Glutamatergic neuron (in vitro differentiated cells): ENCODE data around the gene CD99. TPM values are rescaled to one million over a fixed set of nuclear protein-coding genes. Genes with fewer than 3 reads are reported as not detected.
"Not testable (repeated sequence)": the region's sequence is repeated elsewhere in the genome, so short reads cannot be mapped to it uniquely, and the experiment has no call there.

Experiments
- DNase-seq: peaks from one replicate; pipeline ENCODE4 v3.0.0; 2022
- H3K27ac Mint-ChIP-seq: one replicate; pipeline ENCODE4 v1.8.0; 2020; ENCODE audit warnings: mild to moderate bottlenecking, mixed read lengths, inconsistent platforms; ENCODE audit not compliant: unreplicated experiment
- H3K27me3 Mint-ChIP-seq: one replicate; pipeline ENCODE4 v1.8.0; 2020; ENCODE audit warnings: mild to moderate bottlenecking, moderate library complexity, mixed read lengths, inconsistent platforms; ENCODE audit not compliant: unreplicated experiment
- H3K36me3 Mint-ChIP-seq: one replicate; pipeline ENCODE4 v1.8.0; 2020; ENCODE audit warnings: mild to moderate bottlenecking, mixed read lengths, inconsistent platforms; ENCODE audit not compliant: unreplicated experiment
- H3K4me1 Mint-ChIP-seq: one replicate; pipeline ENCODE4 v1.8.0; 2020; ENCODE audit warnings: mild to moderate bottlenecking, low read depth, mixed read lengths, inconsistent platforms; ENCODE audit not compliant: unreplicated experiment
- H3K4me3 Mint-ChIP-seq: one replicate; pipeline ENCODE4 v1.8.0; 2020; ENCODE audit warnings: mild to moderate bottlenecking, mixed read lengths, inconsistent platforms; ENCODE audit not compliant: unreplicated experiment
- H3K9me3 Mint-ChIP-seq: one replicate; pipeline ENCODE4 v1.8.0; 2020; ENCODE audit warnings: mild to moderate bottlenecking, moderate library complexity, mixed read lengths, inconsistent platforms; ENCODE audit not compliant: unreplicated experiment
- total RNA-seq: library from RNA; stranded (reverse); fragmentation: NEBNext Ultra II Directional; extraction: Animal tissue kit (Norgen Biotek cat#: 25700); gene quantifications from one replicate; pipeline ENCODE4 v1.2.1, GENCODE V29; 2021; ENCODE audit not compliant: unreplicated experiment
- TF ChIP-seq, protein P1 (sequence below): fragments of 200-600 bp; sonication (generic); IDR thresholded peaks from one replicate; pipeline ENCODE4 v1.5.0; 2021; ENCODE audit not compliant: partially characterized antibody, unreplicated experiment

CD99 gene
- total RNA-seq, 1 donor from 2014 or later: 31.2 TPM

DNA sequence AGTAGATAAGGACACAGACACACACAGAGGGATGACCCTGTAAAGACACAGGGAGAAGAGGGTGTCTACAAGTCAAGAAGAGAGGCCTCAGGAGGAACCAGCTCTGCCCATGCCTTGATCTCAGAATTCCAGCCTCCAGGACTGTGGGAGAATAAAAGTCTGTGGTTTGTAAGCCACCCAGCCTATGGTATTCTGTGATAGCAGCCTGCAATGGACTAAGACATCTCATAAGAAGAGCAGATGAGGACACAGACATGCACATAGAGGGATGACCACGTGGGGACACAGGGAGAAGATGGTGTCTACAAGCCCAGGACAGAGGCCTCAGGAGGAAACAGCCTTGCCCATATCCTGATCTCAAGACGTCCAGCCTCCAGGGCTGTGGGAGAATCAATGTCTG, 70.2 kb downstream of the CD99 start:
- Mint-ChIP-seq H3K36me3 (peaks cover 4% of the 10 kb centered on the region), H3K4me3 (no peak overlapping the region), H3K4me1 (no peaks in the 10 kb centered on the region), H3K27me3 (no peaks in the 10 kb centered on the region), H3K27ac (no peak overlapping the region), H3K9me3 (peaks cover 2% of the 10 kb centered on the region)
- TF ChIP-seq, protein P1, sequence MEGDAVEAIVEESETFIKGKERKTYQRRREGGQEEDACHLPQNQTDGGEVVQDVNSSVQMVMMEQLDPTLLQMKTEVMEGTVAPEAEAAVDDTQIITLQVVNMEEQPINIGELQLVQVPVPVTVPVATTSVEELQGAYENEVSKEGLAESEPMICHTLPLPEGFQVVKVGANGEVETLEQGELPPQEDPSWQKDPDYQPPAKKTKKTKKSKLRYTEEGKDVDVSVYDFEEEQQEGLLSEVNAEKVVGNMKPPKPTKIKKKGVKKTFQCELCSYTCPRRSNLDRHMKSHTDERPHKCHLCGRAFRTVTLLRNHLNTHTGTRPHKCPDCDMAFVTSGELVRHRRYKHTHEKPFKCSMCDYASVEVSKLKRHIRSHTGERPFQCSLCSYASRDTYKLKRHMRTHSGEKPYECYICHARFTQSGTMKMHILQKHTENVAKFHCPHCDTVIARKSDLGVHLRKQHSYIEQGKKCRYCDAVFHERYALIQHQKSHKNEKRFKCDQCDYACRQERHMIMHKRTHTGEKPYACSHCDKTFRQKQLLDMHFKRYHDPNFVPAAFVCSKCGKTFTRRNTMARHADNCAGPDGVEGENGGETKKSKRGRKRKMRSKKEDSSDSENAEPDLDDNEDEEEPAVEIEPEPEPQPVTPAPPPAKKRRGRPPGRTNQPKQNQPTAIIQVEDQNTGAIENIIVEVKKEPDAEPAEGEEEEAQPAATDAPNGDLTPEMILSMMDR: no peak
- no peak for DNase-seq

DNA sequence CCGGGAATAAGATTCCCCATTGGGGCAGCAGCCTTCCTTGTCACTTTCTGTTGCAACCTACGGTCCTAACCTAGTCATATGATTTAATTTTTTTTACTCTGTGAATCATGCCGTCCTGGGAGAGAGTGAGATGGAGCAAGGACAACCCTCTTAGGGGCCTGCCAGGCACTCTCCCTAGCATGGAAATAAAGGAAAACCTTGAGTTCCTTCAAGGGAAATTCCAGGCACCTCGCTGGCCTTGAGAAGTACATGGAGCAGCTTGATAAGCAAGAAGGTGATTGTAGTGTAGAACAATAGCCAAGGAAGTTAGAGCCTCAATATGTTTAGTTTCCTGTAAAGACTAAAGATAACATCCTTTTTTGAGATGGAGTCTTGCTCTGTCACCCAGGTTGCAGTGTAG, 71.6 kb downstream of the CD99 start:
- not testable (repeated sequence) for H3K9me3 Mint-ChIP-seq, H3K36me3 Mint-ChIP-seq, H3K27me3 Mint-ChIP-seq, H3K4me3 Mint-ChIP-seq, DNase-seq, H3K27ac Mint-ChIP-seq, H3K4me1 Mint-ChIP-seq

DNA sequence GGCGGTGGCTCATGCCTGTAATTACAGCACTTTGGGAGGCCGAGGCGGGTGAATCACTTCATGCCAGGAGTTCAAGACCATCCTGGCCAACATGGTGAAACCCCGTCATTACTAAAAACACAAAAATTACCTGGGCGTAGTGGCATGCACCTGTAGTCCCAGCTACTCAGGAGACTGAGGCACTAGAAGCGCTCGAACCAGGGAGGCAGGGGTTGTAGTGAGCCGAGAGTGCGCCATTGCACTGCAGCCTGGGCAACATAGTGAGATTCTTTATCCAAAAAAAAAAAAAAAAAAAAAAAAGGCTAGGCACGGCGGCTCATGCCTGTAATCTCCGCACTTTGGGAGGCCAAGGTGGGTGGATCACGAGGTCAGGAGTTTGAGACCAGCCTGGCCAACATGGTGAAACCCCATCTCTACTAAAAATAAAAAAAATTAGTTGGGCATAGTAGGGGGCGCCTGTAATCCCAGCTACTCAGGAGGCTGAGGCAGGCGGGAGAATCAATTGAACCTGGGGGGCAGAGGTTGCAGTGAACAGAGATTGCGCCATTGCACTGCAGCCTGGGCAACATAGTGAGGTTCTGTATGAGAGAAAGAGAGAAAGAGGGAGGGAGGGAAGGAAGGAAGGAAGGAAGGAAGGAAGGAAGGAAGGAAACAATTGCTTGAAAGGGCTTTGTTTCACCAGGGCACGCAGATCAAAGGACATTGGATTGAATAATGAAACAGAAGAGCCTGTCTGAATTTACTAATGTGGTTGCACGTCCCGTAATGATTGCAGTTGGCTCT, 73.9 kb downstream of the CD99 start:
- not testable (repeated sequence) for H3K27ac Mint-ChIP-seq, H3K4me1 Mint-ChIP-seq, H3K36me3 Mint-ChIP-seq, H3K27me3 Mint-ChIP-seq, DNase-seq, H3K9me3 Mint-ChIP-seq, H3K4me3 Mint-ChIP-seq

DNA sequence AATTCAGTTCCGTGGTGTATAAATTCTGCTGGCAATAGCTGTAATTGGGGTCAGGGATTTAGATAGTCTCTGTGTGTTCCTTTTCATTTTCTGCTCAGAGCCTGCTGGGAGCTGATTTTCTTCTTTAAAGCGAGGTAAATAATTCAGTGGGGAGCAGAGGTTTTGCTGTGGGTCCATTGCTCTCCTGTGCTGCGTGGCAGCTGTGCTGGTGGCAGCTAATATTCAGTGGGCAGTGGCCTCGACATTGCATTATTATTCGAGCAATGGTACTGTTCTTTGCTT, 74.4 kb downstream of the CD99 start:
- Mint-ChIP-seq H3K27ac (no peak overlapping the region), H3K4me3 (no peak overlapping the region), H3K36me3 (no peaks in the 10 kb centered on the region)

DNA sequence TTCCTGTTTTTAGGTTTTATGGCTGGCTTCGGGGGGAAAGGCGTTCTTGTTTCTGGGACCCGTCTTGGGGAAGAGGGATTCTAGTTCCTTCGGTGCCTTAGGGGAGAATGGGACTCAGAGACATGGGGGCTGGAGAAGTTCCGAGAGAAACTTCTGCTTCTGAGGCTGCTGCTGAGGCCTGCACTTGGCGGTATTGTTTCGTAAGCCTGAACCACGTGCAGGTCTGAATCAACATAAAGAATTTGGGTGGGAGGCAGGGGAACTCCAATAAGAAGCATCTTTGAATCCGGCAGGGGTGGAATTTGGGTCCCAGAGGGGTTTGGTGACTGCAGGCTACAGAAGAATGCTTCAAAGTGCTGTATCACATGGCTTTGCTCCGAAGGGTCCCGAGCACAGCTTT, 75.8 kb downstream of the CD99 start:
- H3K36me3 Mint-ChIP-seq: no peaks in the 10 kb centered on the region
- no peak overlapping the region for H3K4me3 Mint-ChIP-seq
- peaks cover 1% of the 10 kb centered on the region for H3K9me3 Mint-ChIP-seq
- peaks cover 2% of the 10 kb centered on the region for H3K27me3 Mint-ChIP-seq
- TF ChIP-seq, protein P1: no peak
- peaks cover 3% of the 10 kb centered on the region for H3K4me1 Mint-ChIP-seq
- H3K27ac Mint-ChIP-seq: no peak overlapping the region
- no peak for DNase-seq

More for the DNA sequence above, 74.4 kb downstream of the CD99 start:
- Mint-ChIP-seq H3K4me1 (peaks cover 3% of the 10 kb centered on the region), H3K9me3 (peaks cover 2% of the 10 kb centered on the region), H3K27me3 (peaks cover 2% of the 10 kb centered on the region)
- TF ChIP-seq, protein P1: no peak
- no peak for DNase-seq

DNA sequence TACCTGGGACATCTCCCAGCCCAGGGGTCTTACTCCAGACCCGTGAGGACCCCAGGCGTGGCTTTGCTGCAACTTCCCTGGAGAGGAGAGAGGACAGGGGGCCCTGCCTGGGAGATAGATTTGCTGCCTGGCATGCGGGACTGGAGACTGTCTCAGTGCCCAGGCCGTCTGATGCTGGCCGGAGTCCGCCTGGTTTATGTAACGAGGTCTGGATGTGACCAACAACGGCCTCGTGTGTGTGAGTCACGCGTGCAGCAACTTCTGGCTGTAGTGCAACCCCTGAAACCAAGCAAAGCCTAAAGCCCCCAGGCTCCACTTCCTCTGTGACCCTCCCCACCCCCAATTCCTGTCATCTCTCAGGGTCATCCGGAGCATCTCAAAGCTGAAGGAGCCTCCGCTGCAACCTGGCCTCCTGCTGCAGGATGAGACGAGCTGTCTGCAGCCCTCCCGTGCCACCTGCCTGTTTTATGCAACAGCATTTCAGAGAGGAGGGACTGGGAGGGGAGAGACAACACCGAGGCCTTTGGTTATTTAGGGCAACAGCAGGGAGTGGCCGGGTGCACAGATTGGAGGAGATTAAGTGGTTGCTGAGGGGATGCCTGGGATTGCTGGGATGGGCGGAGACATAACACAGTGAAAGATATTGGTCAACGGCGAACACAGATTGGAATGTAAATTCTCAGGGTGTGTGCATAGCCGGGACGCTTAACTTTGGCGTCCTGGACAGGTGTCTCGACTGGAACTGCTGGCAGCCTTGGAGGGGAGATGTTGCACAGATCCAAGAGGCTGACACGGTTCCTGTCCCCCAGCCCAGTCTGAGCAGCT, 76.7 kb downstream of the CD99 start:
- H3K27me3 Mint-ChIP-seq: peaks cover 2% of the 10 kb centered on the region
- no peak overlapping the region for H3K4me3 Mint-ChIP-seq
- peaks cover 1% of the 10 kb centered on the region for H3K9me3 Mint-ChIP-seq
- no peak overlapping the region for H3K27ac Mint-ChIP-seq
- no peak for DNase-seq
- H3K36me3 Mint-ChIP-seq: no peaks in the 10 kb centered on the region
- peaks cover 3% of the 10 kb centered on the region for H3K4me1 Mint-ChIP-seq
- TF ChIP-seq, protein P1: no peak
